AG04449 (cell line): ENCODE results near the gene CIT.

Experiments
- CTCF ChIA-PET: fragments of 350-600 bp; formaldehyde crosslinking; extraction: SDS; loops from one replicate; lab custom pipeline; 2021; ENCODE audit warnings: antibody characterized with exemption; lab: Yijun Ruan, JAX
- POLR2A ChIA-PET: fragments of 400-600, 350-600 bp; formaldehyde crosslinking; extraction: SDS; loops from one replicate; lab custom pipeline; 2020; ENCODE audit warnings: antibody characterized with exemption, inconsistent platforms; lab: Yijun Ruan, JAX
- DNase-seq: peaks from one replicate; pipeline ENCODE4 v3.0.0-alpha.2; 2010; ENCODE audit warnings: low read depth, low spot score
- H3K4me3 ChIP-seq: 2 replicates; pipeline ENCODE4 v1.5.1; 2011; ENCODE audit warnings: low read depth, mild to moderate bottlenecking, control low read depth, low read length
- TF ChIP-seq, protein P1 (sequence below): IDR thresholded peaks from one replicate; pipeline ENCODE4 v1.5.1; 2011; ENCODE audit warnings: mild to moderate bottlenecking, moderate library complexity, low read length, control low read depth, inconsistent platforms; ENCODE audit not compliant: insufficient read depth; ENCODE audit errors: missing control alignments

The CIT gene

DNA sequence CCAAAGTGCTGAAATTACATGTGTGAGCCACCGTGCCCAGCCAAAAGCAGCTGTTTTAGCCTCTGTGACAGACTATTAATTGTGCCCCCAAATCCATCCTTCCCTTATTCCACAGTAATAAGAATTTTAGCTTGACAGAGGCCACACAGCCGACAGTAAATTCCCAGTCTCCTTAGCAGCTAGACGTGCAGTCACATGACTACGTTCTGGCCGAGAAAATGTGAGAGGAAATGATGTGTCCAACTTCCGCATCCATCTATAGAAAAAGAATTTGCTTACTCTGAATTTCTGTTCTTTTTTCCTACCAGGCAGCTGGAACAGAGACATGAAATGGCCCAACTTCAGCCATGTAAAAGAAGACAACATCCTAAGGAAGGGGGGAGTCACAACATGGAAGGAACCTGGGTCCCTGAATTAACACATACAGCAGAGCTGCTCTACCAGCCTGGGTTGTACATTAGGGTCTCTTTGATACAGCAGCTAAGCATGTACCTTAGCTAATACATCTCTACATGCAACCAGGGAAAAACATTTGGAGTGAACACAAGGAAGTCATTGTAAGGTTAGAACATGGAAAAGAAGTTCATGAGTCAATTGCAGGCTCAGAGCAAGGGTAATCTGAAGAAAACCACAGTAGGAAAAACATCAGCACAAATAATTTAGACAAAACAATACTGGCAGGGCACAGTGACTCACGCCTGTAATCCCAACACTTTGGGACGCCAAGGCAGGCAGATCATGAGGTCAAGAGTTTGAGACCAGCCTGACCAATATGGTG, 35.5 kb downstream of the CIT start:
- DNase-seq, result no peak
- ChIA-PET CTCF (interaction anchor here (1.1 kb wide), 1 partner anchor 28 kb away, joined by 3 read pairs; no protein-coding TSS in a partner anchor), POLR2A (no interaction called here)
- H3K4me3 ChIP-seq, result no peak overlapping the region
- TF ChIP-seq, protein P1, sequence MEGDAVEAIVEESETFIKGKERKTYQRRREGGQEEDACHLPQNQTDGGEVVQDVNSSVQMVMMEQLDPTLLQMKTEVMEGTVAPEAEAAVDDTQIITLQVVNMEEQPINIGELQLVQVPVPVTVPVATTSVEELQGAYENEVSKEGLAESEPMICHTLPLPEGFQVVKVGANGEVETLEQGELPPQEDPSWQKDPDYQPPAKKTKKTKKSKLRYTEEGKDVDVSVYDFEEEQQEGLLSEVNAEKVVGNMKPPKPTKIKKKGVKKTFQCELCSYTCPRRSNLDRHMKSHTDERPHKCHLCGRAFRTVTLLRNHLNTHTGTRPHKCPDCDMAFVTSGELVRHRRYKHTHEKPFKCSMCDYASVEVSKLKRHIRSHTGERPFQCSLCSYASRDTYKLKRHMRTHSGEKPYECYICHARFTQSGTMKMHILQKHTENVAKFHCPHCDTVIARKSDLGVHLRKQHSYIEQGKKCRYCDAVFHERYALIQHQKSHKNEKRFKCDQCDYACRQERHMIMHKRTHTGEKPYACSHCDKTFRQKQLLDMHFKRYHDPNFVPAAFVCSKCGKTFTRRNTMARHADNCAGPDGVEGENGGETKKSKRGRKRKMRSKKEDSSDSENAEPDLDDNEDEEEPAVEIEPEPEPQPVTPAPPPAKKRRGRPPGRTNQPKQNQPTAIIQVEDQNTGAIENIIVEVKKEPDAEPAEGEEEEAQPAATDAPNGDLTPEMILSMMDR, result no peak

DNA sequence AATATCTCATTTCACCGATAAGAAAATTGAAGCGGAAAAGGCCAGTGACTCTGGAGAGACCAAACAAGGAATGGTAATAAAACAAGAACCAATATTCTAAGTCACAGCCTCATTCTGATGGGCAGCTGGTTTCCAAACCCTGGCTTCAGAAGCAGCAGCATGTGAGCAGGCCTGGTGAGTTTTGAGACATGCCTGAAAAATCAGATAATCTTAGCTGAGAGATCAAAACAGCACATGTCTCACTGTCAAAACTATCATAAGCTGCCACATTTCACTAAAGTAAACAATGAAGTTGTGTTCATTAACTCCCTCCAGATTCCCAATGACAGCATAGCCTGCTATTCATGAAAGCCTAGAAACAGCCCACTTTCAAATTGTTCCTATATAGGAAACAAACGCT, 36.5 kb downstream of the CIT start:
- H3K4me3 ChIP-seq, result no peak overlapping the region
- no peak for DNase-seq
- TF ChIP-seq, protein P1, result no peak
- ChIA-PET CTCF (no interaction called here), POLR2A (no interaction called here)

GRCh38 chr12:119840168-119840567, 37.0 kb downstream of the CIT start:
- DNase-seq, result no peak
- TF ChIP-seq, protein P1, result no peak
- CTCF ChIA-PET, result no interaction called here
- POLR2A ChIA-PET, result no interaction called here
- H3K4me3 ChIP-seq, result no peak overlapping the region

- ChIA-PET CTCF (interaction anchor here (1.1 kb wide), 1 partner anchor 57 kb away, joined by 3 read pairs; no protein-coding TSS in a partner anchor), POLR2A (no interaction called here)
- H3K4me3 ChIP-seq, result no peak overlapping the region
- TF ChIP-seq, protein P1, result no peak
- no peak for DNase-seq
These were observed 38.1 kb downstream of the CIT start for GRCh38 chr12:119838826-119839600.

DNA sequence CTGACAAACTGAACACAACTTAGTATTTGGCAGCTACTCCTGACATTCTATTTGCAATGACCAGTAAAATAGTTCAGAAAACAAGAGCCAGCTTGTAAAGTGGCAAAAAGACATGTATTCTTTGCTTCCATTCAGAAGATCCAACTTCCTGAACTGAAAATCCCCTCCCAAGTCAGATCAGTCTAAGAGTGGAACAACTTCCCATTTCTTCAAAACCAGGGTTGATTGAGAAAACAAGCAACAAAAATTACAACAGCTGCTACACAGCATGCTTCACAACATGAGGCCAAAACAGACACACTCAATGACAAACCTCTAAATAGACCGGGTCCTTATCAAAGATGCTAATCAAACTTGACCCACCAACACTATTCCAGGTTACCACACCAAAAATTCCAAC, 40.3 kb downstream of the CIT start:
- no peak overlapping the region for H3K4me3 ChIP-seq
- ChIA-PET CTCF (no interaction called here), POLR2A (no interaction called here)
- DNase-seq, result no peak
- TF ChIP-seq, protein P1, result no peak

- CTCF ChIA-PET, result no interaction called here
- POLR2A ChIA-PET, result no interaction called here
- DNase-seq, result no peak
- H3K4me3 ChIP-seq, result no peak overlapping the region
- TF ChIP-seq, protein P1, result no peak
These were observed 42.1 kb downstream of the CIT start for GRCh38 chr12:119835068-119835467.
